SK-N-MC (cell line): ENCODE measurements around the gene PPP1R1C.
"Not testable (repeated sequence)": the region's sequence is repeated elsewhere in the genome, so short reads cannot be mapped to it uniquely, and the experiment has no call there.

ENCODE experiments used
- DNase-seq: peaks from one replicate; pipeline ENCODE4 v3.0.0-alpha.2; 2011; ENCODE audit warnings: low read depth, low spot score
- H3K27ac ChIP-seq: fragments of 200-600 bp; sonication (generic); 2 replicates; pipeline ENCODE4 v1.5.1; 2016; ENCODE audit warnings: mixed run types
- H3K36me3 ChIP-seq: fragments of 200-600 bp; sonication (generic); 2 replicates; pipeline ENCODE4 v1.6.1; 2017; ENCODE audit warnings: antibody characterized with exemption, low read length, mixed read lengths; ENCODE audit not compliant: insufficient read depth
- H3K4me3 ChIP-seq: fragments of 200-600 bp; sonication (generic); 2 replicates; pipeline ENCODE4 v1.5.1; 2016
- H3K9ac ChIP-seq: fragments of 200-600 bp; sonication (generic); 2 replicates; pipeline ENCODE4 v1.8.0; 2017; ENCODE audit warnings: mixed run types, mixed read lengths; ENCODE audit not compliant: insufficient read length
- H3K9me3 ChIP-seq: fragments of 200-600 bp; sonication (generic); 2 replicates; pipeline ENCODE4 v1.6.1; 2017; ENCODE audit warnings: low read depth, mild to moderate bottlenecking, antibody characterized with exemption, low read length, moderate library complexity, mixed read lengths
- EZH2 ChIP-seq: fragments of 200-600 bp; sonication (generic); IDR thresholded peaks from one replicate; pipeline ENCODE4 v1.6.1; 2017; ENCODE audit warnings: antibody characterized with exemption
- FOXP2 ChIP-seq: optimal IDR thresholded peaks from 2 replicates; pipeline ENCODE3; 2011; ENCODE audit warnings: mild to moderate bottlenecking, moderate library complexity; ENCODE audit not compliant: insufficient read depth; ENCODE audit errors: extremely low read length, control extremely low read depth
- POLR2AphosphoS5 ChIP-seq: IDR thresholded peaks from 2 replicates; pipeline ENCODE4 v1.6.1; 2012; ENCODE audit warnings: mild to moderate bottlenecking, low read depth, low read length, borderline replicate concordance

PPP1R1C gene

DNA sequence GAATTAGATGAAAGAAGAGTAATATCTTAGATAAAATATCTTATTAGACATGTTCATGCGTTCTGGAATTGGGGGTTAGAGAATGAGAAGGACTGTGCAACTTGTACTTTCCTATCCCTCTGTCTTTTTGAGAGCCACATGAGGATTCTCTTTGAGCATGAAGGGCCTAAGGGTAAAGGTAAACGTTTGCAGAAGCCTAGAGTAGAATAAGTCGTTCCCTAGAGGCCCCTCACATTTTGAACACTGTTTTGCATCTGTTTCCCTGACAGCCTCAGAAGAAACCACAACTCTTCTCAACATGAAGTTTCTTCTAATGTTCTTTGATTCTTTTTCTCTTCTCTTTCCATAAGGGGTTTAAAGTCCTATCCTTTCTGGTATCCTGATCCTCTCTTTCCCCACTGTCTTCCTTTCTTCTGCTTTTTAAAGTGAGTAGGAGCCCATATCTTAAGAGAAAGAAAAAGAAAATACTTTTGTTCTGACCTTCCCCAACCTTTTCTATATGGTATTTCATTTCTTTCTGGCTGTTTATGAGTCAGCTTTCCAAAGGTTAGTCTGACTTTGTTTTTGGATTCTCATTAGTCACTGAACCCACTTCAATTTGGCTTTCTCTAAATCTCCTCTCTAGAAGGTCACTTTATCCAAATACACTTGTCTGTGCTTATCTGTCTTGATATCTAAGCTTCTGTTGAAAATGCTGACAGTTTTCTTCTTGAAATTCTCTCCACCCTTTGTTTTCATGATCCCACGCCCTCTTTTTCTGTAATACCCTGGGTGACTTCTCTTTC is 34.8 kb downstream of the PPP1R1C start:
- TF ChIP-seq FOXP2: no peak
- TF ChIP-seq POLR2AphosphoS5: no peak; the same call in 1 of the 2 replicates
- no peak for TF ChIP-seq EZH2
- Histone ChIP-seq H3K9me3 (peaks cover 2% of the 10 kb centered on the region; the same call in 1 of the 2 replicates), H3K9ac (peak overlapping the region; percentile 30), H3K27ac (peak overlapping the region; percentile 94), H3K4me3 (peak overlapping the region; percentile 57), H3K36me3 (no peaks in the 10 kb centered on the region)
- DNase-seq: no peak

DNA sequence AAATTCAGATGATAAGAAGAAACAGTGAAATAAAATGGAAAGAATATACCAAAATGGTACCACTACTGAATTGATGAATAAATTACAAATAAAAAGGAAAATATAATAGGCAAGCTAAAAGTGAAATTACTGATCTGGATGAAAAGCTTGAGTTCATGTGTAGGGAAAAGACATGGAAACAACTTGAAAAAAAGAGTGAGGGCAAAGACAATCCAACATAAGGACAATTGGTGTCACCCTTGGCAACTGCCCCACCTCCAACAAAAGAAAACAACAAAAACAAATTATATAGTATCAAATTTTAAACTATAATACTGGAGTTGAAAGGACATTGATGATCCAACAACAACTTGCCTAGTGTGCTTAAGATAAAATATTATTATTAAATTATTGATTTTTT is 37.6 kb downstream of the PPP1R1C start:
- H3K27ac ChIP-seq: no peak overlapping the region
- peaks cover 2% of the 10 kb centered on the region; the same call in 1 of the 2 replicates for H3K9me3 ChIP-seq
- no peak overlapping the region for H3K4me3 ChIP-seq
- TF ChIP-seq FOXP2: no peak
- TF ChIP-seq EZH2: no peak
- TF ChIP-seq POLR2AphosphoS5: no peak
- no peaks in the 10 kb centered on the region for H3K36me3 ChIP-seq
- H3K9ac ChIP-seq: no peak overlapping the region
- DNase-seq: no peak

DNA sequence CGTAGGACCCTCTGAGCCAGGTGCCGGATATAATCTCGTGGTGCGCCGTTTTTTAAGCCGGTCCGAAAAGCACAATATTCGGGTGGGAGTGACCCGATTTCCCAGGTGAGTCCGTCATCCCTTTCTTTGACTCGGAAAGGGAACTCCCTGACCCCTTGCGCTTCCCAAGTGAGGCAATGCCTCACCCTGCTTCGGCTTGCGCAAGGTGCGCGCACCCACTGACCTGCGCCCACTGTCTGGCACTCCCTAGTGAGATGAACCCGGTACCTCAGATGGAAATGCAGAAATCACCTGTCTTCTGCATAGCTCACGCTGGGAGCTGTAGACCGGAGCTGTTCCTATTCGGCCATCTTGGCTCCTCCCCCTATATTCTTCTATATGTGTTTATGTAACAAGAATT is 45.2 kb downstream of the PPP1R1C start:
- not testable (repeated sequence) for H3K9ac ChIP-seq, H3K4me3 ChIP-seq, DNase-seq, H3K27ac ChIP-seq, H3K36me3 ChIP-seq, H3K9me3 ChIP-seq

DNA sequence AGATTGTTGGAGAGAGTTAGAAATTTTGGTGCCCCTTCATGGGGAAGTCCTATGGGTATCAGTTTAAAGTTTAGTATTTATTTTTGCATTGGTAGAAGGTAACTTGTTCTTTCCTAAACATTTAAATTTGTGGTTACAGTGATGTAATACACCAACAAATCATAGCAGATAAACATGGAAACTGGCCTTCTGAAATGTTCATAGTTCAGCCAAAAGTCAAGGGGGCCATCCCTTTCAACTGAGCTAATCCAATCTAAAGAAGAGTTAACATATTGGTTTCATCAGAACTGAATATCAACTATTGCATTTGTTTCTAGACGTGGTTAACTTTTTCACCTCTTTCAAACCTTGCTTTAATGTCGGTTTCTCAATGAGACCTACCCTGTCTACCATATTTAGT is 46.3 kb downstream of the PPP1R1C start:
- no peak overlapping the region for H3K4me3 ChIP-seq
- no peak for TF ChIP-seq FOXP2
- no peak for TF ChIP-seq POLR2AphosphoS5
- TF ChIP-seq EZH2: no peak
- H3K9me3 ChIP-seq: no peaks in the 10 kb centered on the region
- no peak overlapping the region for H3K9ac ChIP-seq
- no peaks in the 10 kb centered on the region for H3K36me3 ChIP-seq
- H3K27ac ChIP-seq: no peak overlapping the region
- no peak for DNase-seq

DNA sequence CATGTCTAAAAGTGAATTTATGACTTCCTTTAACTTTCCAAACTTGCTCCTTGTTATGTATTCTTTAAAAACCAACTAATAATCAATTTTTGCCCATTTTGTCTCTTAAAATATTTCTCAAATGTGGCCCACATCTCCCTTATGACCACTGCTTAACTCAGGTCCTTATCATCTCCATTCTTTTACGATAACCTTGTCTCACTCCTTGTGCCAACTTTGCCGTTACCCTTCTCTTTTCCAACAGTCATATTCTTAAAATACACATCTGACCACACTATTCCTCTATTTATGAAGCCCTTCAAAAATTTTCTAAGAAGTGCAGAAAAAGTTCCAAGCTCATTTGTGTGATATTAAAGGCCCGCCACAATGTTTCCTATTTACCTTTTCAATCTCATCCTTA is 47.8 kb downstream of the PPP1R1C start:
- Histone ChIP-seq H3K27ac (no peak overlapping the region), H3K4me3 (no peak overlapping the region), H3K9ac (no peak overlapping the region), H3K36me3 (no peaks in the 10 kb centered on the region), H3K9me3 (no peaks in the 10 kb centered on the region)
- TF ChIP-seq POLR2AphosphoS5: no peak
- no peak for TF ChIP-seq FOXP2
- TF ChIP-seq EZH2: no peak
- no peak for DNase-seq

DNA sequence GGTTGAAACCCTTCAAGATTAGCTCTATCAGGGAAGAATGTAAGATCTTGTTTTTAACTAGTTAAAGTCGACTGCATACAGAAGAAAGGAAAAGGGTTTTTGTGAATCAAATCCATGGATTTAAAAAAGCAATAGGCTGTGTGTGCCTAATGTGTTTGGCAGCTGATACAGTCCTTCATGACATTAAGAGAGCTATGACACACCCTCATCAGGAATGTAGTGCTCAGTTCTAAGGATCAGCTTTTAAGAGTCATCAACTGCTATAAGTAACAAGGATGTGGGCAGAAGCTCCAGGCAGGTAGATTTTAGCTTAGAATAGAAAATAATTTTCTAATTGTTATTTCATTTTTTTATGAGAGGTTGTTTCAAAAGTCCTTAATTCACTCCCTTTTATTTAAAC is 52.9 kb downstream of the PPP1R1C start:
- H3K36me3 ChIP-seq: no peaks in the 10 kb centered on the region
- TF ChIP-seq POLR2AphosphoS5: no peak
- no peak for TF ChIP-seq FOXP2
- TF ChIP-seq EZH2: no peak
- H3K27ac ChIP-seq: no peak overlapping the region
- H3K9me3 ChIP-seq: no peaks in the 10 kb centered on the region
- H3K4me3 ChIP-seq: no peak overlapping the region
- no peak overlapping the region for H3K9ac ChIP-seq
- DNase-seq: no peak

DNA sequence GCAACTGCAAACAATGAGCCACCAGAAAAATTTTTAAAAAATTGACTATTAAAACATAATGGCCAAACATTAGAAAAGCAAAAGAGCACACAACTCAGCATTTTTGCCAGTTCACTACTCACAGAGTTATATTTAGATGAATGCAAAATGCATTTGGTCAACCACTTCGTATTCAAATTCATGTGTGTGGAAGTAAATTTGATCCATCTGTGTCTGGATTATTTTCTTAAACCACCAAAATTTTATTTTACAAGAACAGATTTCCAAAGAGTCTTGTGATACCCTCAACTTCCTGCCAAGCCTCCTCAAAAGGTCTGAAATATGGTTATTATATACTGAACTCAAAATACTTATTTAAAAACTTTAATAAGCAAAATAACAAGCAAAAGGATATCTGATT is 57.4 kb downstream of the PPP1R1C start:
- DNase-seq: no peak
- peak overlapping the region; percentile 35 for H3K4me3 ChIP-seq
- TF ChIP-seq FOXP2 (no peak), EZH2 (no peak), POLR2AphosphoS5 (no peak)
- H3K36me3 ChIP-seq: no peaks in the 10 kb centered on the region
- H3K9ac ChIP-seq: peak overlapping the region; percentile 40
- H3K27ac ChIP-seq: peak overlapping the region; percentile 98
- no peaks in the 10 kb centered on the region for H3K9me3 ChIP-seq

DNA sequence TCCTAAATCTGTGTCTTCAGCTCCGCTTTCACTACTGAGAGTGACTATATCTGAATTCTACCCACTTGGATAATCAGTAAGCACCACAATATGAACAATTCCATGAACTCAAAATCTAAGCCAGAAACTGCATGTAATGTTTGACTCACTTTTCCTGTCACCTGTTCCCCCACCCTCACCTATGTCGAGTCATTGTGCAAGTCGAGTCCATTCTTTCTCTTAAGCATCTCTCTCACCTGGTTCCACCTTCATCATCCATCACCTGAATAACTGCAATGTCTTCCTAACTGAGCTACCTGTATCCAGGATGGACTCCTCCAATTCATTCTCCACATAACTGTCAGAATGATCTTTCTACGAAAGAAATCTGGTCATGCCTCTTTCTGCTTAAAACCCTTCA is 58.2 kb downstream of the PPP1R1C start:
- no peak for TF ChIP-seq EZH2
- TF ChIP-seq POLR2AphosphoS5: no peak
- TF ChIP-seq FOXP2: no peak
- peak overlapping the region; percentile 40 for H3K9ac ChIP-seq
- H3K36me3 ChIP-seq: no peaks in the 10 kb centered on the region
- H3K27ac ChIP-seq: peak overlapping the region; percentile 98
- H3K4me3 ChIP-seq: peak overlapping the region; percentile 35
- DNase-seq: no peak
- no peaks in the 10 kb centered on the region for H3K9me3 ChIP-seq

DNA sequence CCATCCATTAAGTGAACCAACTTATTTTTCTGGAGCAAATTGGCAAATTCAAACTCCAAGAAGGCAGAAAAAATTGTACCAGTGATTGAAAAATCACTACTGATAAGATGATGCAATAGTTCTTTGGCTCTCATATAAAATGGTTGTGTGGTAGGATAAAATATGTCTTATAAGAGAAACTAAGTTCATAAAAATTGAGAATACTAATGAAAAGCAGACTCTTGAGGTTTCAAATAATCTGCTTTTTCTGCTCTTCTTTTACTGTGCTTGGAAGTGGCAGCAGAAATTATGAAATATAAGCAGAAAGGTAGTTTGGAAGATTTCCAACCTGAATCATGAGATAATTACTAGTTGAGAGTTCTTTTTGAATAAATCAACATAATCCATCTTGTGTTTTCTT is 61.9 kb downstream of the PPP1R1C start:
- peak overlapping the region; percentile 98 for H3K27ac ChIP-seq
- no peaks in the 10 kb centered on the region for H3K36me3 ChIP-seq
- H3K9me3 ChIP-seq: no peaks in the 10 kb centered on the region
- TF ChIP-seq POLR2AphosphoS5 (peak; percentile 59; the same call in 1 of the 2 replicates), EZH2 (no peak), FOXP2 (no peak)
- DNase-seq: peak; percentile 91
- H3K9ac ChIP-seq: peak overlapping the region; percentile 59
- H3K4me3 ChIP-seq: peak overlapping the region; percentile 18

DNA sequence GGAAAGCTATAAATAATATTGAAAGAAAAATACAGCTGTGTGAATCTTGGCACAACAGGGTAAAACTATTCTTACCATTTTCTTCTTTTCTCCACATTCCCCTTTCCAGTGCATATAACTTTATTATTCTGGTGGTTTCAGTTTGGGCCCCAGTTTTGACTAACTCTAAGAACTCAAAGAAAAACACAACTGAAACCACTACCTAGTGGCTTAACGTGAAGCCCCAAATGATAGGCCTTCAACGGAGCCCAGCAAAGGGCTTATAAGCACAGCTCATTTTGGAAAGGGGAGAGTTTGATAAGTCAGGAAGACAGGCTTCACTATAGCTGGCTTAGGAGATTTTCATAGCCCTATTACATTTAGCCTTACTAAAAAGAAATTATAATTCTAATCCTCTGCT is 62.4 kb downstream of the PPP1R1C start:
- H3K27ac ChIP-seq: peak overlapping the region; percentile 98
- H3K36me3 ChIP-seq: no peaks in the 10 kb centered on the region
- no peak for DNase-seq
- H3K4me3 ChIP-seq: peak overlapping the region; percentile 18
- no peak for TF ChIP-seq FOXP2
- no peak for TF ChIP-seq EZH2
- H3K9me3 ChIP-seq: no peaks in the 10 kb centered on the region
- peak overlapping the region; percentile 17 for H3K9ac ChIP-seq
